Loucy (cell line): ENCODE results near the gene ITGA6.

Experiments
- EZH2phosphoT487 ChIP-seq: fragments of 200-600 bp; IDR thresholded peaks from 2 replicates; pipeline ENCODE4 v1.6.1; 2018; ENCODE audit warnings: antibody characterized with exemption, mild to moderate bottlenecking, moderate library complexity, borderline replicate concordance
- TF ChIP-seq, protein P1 (sequence below): fragments of 200-600 bp; sonication (generic); conservative IDR thresholded peaks from 2 replicates; pipeline ENCODE4 v1.5.1; 2014; ENCODE audit warnings: mild to moderate bottlenecking, antibody characterized with exemption, low read length

DNA sequence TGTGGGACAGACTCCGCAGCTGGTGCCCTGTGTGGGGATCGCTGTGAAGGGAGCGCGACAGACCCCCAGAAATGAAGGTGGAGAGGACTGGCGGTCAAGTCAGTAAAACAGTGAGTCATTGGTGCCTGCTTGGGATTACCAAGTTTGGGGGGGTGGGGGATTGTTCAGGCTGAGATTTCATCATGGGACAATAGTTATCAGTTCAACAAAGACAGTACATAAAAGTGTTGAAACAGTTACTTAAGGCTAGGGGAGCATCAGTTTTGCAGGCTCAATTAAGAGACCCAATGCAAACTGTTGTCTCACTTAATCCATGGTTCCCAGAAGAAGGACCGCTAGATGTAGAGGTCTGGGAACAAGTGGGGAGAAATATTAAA is 86.1 kb downstream of the ITGA6 start:
- TF ChIP-seq, protein P1, sequence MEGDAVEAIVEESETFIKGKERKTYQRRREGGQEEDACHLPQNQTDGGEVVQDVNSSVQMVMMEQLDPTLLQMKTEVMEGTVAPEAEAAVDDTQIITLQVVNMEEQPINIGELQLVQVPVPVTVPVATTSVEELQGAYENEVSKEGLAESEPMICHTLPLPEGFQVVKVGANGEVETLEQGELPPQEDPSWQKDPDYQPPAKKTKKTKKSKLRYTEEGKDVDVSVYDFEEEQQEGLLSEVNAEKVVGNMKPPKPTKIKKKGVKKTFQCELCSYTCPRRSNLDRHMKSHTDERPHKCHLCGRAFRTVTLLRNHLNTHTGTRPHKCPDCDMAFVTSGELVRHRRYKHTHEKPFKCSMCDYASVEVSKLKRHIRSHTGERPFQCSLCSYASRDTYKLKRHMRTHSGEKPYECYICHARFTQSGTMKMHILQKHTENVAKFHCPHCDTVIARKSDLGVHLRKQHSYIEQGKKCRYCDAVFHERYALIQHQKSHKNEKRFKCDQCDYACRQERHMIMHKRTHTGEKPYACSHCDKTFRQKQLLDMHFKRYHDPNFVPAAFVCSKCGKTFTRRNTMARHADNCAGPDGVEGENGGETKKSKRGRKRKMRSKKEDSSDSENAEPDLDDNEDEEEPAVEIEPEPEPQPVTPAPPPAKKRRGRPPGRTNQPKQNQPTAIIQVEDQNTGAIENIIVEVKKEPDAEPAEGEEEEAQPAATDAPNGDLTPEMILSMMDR = no peak
- TF ChIP-seq EZH2phosphoT487 = no peak
